NCI-H128 (cell line): ENCODE data around the gene CSDE1.
A peak's percentile ranks its signal among the peaks of the same experiment; 100 is the strongest.

ENCODE experiments used
- DNase-seq: peaks from one replicate; lab custom pipeline; 2025; ENCODE audit not compliant: unreplicated experiment; lab: John Stamatoyannopoulos, UW

Gene CSDE1

GRCh38 chr1:114750780-114751179 lies 7.0 kb downstream of the CSDE1 start:
- DNase-seq = peak; percentile 53

DNA sequence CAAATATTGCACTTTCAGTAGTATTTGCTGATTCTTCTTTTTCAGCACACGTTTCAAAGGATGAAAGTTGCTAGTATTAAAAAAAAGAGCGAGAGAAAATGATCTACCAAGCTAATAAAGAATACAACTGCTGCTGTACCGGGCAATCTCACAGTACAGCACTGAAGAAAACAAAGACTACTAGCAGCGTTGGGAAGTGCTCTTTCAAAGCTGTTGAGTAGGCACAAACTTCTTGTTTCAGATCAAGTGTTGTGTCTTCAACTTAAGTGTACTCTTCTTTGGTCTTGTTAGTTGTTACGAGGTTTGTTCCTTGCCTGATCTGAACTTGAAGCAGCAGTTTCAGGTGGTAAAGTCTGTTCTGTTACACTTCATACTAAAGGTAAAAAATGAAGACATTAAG lies 7.9 kb downstream of the CSDE1 start:
- DNase-seq = no peak

DNA sequence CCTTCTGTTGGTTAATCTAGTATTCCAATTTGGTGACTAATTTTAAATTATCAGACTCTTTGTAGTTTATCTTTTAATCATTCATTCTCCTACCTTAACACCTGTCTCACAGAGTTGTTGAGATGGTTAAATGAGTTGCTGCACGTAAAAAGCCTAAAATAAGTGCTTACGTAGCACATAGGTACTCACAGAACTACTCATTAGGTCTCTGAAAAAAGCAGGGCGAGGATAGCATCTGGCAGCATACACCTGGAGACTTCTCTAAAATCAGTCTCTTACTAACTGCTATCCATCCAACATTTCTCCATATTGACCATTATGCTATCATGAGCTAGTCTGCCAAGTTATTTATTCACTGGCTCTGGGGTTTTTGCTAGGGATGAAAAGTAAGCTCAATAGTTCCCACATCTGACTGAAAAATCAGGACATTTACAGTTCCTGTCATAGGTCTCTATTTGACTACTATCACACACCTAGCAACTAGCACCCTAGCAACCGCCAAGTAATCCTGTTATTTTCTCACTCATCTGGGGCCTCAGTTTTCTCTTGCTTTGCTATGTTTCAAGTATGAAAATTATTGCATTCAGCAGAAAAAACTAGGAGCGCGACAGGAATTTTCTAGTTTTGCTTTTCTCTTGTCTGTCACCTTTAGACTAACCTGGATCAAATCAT lies 11.2 kb downstream of the CSDE1 start:
- no peak for DNase-seq

- DNase-seq = no peak
These were observed 12.5 kb downstream of the CSDE1 start for GRCh38 chr1:114745291-114745690.

GRCh38 chr1:114741963-114742746 lies 15.6 kb downstream of the CSDE1 start:
- DNase-seq = no peak

GRCh38 chr1:114740331-114740730 lies 17.5 kb downstream of the CSDE1 start:
- DNase-seq = no peak

- no peak for DNase-seq
These were observed 20.4 kb downstream of the CSDE1 start for GRCh38 chr1:114737314-114737849.

DNA sequence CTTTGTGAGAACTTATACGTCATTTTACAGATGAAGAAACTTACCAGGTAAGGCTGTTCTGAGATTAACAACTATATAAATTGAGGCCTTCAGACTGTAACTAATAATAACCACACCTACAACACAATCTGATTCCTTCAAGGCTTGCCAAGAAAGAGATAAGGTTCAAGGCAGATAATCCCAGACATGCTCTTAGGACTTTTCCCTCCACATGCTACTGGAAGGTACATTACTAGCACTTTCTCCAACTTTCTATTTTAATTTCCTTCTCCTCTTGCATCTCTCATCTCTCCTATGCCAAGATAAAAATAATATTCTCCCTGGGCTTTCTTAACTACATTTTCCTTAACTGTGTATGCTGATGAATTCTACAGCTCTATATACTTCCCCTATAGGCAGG lies 22.3 kb downstream of the CSDE1 start:
- no peak for DNase-seq

- DNase-seq = no peak
These were observed 28.0 kb downstream of the CSDE1 start for GRCh38 chr1:114729782-114730181.

- DNase-seq = no peak
These were observed 29.2 kb downstream of the CSDE1 start for GRCh38 chr1:114728553-114728952.

DNA sequence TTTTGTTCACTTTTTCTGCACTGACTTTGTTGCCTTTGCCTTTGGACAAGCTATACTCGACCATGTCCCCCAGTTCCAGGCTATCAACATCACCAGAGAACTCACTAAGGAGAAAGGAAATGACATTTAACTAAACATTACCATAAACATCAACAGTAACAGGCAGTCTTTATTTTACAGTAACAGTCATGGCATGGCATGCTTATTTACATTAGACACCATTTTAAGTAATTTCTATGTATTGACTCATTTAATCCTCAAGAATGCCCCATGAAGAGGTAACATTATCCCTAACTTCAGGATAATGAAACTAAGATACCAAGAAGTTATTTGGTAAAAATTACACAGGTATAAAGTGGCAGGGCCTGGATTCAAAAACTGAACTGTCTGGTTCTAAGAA lies 32.6 kb downstream of the CSDE1 start:
- no peak for DNase-seq

DNA sequence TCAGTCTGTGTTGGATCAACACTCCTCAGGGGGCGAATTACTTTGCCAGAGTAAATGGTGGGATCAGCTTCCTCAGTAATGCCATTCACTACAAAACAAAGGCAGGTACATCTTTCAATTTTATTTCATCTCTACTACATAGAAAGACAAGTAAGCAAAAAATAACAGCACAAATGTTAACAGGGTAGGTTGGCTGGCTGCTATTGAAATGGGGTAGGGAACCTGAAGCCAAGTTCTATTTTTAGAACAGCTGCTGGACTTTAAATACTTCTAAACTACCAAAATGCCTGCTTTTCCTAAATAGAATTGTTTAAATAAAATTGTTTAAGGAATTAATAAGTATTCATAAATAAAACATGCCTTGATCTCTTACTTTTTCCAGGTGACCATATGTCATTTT lies 33.9 kb downstream of the CSDE1 start:
- no peak for DNase-seq

DNA sequence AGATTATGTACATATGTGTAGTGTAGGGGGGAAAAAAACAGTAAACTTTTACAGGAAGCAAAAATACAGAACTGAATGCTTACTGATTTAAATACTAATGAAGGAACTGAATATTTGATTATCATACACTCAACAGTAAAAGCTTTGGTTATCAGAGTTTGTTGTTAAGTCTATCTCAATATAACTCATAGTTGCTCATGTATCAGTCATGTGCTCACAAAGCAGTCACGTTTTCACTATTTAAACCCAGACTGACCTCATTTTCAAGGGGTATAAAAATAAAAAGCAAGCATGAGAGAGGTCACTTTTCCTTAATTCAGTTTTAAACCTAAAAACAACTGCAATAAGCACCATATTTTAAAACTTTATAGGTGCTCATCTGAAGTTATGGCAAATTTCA lies 34.3 kb downstream of the CSDE1 start:
- no peak for DNase-seq

DNA sequence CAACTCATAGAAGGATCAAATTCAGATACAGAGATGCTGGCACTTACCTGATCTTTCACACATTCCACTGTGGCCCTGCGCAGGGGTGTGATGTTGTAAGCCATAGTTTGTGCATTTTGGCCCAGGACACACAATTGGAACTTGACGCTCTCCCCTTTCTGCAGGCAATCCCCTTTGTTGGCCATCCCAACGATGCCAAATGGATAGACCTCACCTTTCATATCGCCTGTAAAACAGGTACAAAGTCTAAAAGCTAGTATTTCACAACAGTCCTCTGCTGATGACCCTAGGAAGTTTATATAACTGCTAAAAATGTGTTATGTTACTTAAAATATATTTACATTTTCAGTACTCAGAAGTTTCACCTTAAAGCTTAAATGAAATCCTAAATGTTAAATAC lies 37.3 kb downstream of the CSDE1 start:
- no peak for DNase-seq

GRCh38 chr1:114719424-114719787 lies 38.4 kb downstream of the CSDE1 start:
- DNase-seq = no peak

GRCh38 chr1:114718661-114719423 lies 38.9 kb downstream of the CSDE1 start:
- no peak for DNase-seq

GRCh38 chr1:114716304-114717170 lies 41.2 kb downstream of the CSDE1 start, which contains the start of gene NRAS:
NRAS (minus strand) TSS chr1:114716771; CDS start chr1:114716160, 611 bp downstream.
- DNase-seq = peak; percentile 65

DNA sequence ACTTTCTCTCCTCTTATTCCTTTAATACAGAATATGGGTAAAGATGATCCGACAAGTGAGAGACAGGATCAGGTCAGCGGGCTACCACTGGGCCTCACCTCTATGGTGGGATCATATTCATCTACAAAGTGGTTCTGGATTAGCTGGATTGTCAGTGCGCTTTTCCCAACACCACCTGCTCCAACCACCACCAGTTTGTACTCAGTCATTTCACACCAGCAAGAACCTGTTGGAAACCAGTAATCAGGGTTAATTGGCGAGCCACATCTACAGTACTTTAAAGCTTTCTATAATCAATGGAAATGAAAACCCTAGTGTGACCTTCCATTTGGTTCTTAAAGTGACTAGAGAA lies 41.9 kb downstream of the CSDE1 start:
- no peak for DNase-seq

GRCh38 chr1:114712977-114713376 lies 44.8 kb downstream of the CSDE1 start:
- DNase-seq = no peak

DNA sequence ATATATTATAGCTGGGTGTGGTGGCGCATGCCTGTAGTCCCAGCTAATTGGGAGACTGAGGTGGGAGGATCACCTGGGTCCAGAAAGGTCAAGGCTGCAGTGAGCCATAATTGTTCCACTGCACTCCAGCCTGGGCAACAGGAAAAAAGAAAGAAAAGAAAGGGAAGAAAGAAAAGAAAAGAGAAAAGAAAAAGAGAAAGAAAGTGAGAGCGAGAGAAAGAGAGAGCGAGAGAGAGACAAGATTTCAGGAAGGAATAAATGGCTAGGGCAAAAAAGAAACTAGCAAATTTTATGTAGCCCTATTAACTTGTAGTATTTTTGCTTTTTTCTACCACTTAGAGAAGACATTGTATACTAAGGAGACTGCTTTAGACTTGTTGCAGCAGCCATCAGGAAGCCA lies 47.4 kb downstream of the CSDE1 start:
- no peak for DNase-seq

- DNase-seq = no peak
These were observed 50.2 kb downstream of the CSDE1 start for GRCh38 chr1:114707604-114708003.
